ENCODE results near the gene NARS2.

The NARS2 gene

GRCh38 chr11:78429660-78430059 is 145.0 kb downstream of the NARS2 start:
- no peak for DNase-seq

GRCh38 chr11:78429209-78429608 is 145.5 kb downstream of the NARS2 start:
- DNase-seq = no peak

- no peak for DNase-seq
These were observed 145.9 kb downstream of the NARS2 start for GRCh38 chr11:78428773-78429172.

GRCh38 chr11:78428266-78428636 is 146.4 kb downstream of the NARS2 start:
- DNase-seq = no peak

GRCh38 chr11:78427615-78428265 is 146.9 kb downstream of the NARS2 start:
- no peak for DNase-seq

GRCh38 chr11:78426845-78427244 is 147.8 kb downstream of the NARS2 start:
- DNase-seq = no peak

GRCh38 chr11:78425399-78426070 is 149.1 kb downstream of the NARS2 start:
- no peak for DNase-seq

- DNase-seq = no peak
These were observed 150.1 kb downstream of the NARS2 start for GRCh38 chr11:78424334-78425270.

- no peak for DNase-seq
These were observed 151.4 kb downstream of the NARS2 start for GRCh38 chr11:78423241-78423640.

GRCh38 chr11:78420796-78421209 is 153.9 kb downstream of the NARS2 start:
- DNase-seq = no peak

- peak; percentile 47 for DNase-seq
These were observed 154.4 kb downstream of the NARS2 start for GRCh38 chr11:78420255-78420764.

- no peak for DNase-seq
These were observed 155.3 kb downstream of the NARS2 start for GRCh38 chr11:78419327-78419726.

GRCh38 chr11:78418584-78419211 is 156.0 kb downstream of the NARS2 start:
- DNase-seq = no peak

GRCh38 chr11:78417888-78418583 is 156.6 kb downstream of the NARS2 start:
- peak; percentile 88 for DNase-seq

GRCh38 chr11:78417175-78417887 is 157.3 kb downstream of the NARS2 start, which contains the start of gene GAB2:
GAB2 (minus strand) TSS chr11:78417820; CDS start chr11:78417720, 100 bp downstream.
- DNase-seq = no peak

- DNase-seq = peak; percentile 82
These were observed 158.1 kb downstream of the NARS2 start for GRCh38 chr11:78416285-78417174.

- DNase-seq = no peak
These were observed 159.3 kb downstream of the NARS2 start for GRCh38 chr11:78415338-78415737.

- no peak for DNase-seq
These were observed 160.2 kb downstream of the NARS2 start for GRCh38 chr11:78414321-78415051.

- no peak for DNase-seq
These were observed 166.0 kb downstream of the NARS2 start for GRCh38 chr11:78408619-78409018.

Data from NCI-H1092 (cell line).